Activated CD8-positive, alpha-beta T cell treated with anti-CD3 and anti-CD28 coated beads, Interleukin-2, amount 10 ng/mL, durations not matched to agents 7 days and 5 days (primary cell): Measurements from ENCODE around the gene PLS1. TPM values are rescaled to one million over a fixed set of nuclear protein-coding genes. Genes with fewer than 3 reads are reported as not detected.
"Not testable (repeated sequence)": the region's sequence is repeated elsewhere in the genome, so short reads cannot be mapped to it uniquely, and the experiment has no call there.

Experiments
- ATAC-seq: fragments of 150-1000 bp; cut with Tn5 transposase; one replicate; pipeline ENCODE4 v1.10.0; 2021; ENCODE audit warnings: moderate library complexity
- CTCF ChIA-PET: fragments of 350-600 bp; sonication (Branson Sonifier 250); formaldehyde crosslinking; loops from one replicate; lab custom pipeline; 2021; ENCODE audit warnings: antibody characterized with exemption; lab: Charles Lee
- POLR2A ChIA-PET: fragments of 350-600 bp; sonication (Branson Sonifier 250); formaldehyde crosslinking; loops from one replicate; lab custom pipeline; 2021; ENCODE audit warnings: antibody characterized with exemption; lab: Charles Lee
- DNase-seq: peaks from one replicate; pipeline ENCODE4 v3.0.0-alpha.2; 2020
- H3K27ac Mint-ChIP-seq: one replicate; pipeline ENCODE4 v1.8.0; 2021; ENCODE audit warnings: mild to moderate bottlenecking, mixed read lengths
- H3K27me3 Mint-ChIP-seq: one replicate; pipeline ENCODE4 v1.8.0; 2021; ENCODE audit warnings: low read depth, mixed read lengths
- H3K36me3 Mint-ChIP-seq: one replicate; pipeline ENCODE4 v1.8.0; 2021; ENCODE audit warnings: low read depth, mixed read lengths
- H3K4me1 Mint-ChIP-seq: one replicate; pipeline ENCODE4 v1.8.0; 2021; ENCODE audit warnings: low read depth, mixed read lengths
- H3K4me3 Mint-ChIP-seq: one replicate; pipeline ENCODE4 v1.8.0; 2021; ENCODE audit warnings: mild to moderate bottlenecking, mixed read lengths
- H3K9me3 Mint-ChIP-seq: one replicate; pipeline ENCODE4 v1.8.0; 2022; ENCODE audit warnings: mixed read lengths; ENCODE audit not compliant: insufficient read depth
- total RNA-seq, 2 experiments: library from RNA; stranded (reverse); gene quantifications; one replicate each; pipeline ENCODE4 v1.2.3, GENCODE V29; 2021

PLS1 gene, protein sequence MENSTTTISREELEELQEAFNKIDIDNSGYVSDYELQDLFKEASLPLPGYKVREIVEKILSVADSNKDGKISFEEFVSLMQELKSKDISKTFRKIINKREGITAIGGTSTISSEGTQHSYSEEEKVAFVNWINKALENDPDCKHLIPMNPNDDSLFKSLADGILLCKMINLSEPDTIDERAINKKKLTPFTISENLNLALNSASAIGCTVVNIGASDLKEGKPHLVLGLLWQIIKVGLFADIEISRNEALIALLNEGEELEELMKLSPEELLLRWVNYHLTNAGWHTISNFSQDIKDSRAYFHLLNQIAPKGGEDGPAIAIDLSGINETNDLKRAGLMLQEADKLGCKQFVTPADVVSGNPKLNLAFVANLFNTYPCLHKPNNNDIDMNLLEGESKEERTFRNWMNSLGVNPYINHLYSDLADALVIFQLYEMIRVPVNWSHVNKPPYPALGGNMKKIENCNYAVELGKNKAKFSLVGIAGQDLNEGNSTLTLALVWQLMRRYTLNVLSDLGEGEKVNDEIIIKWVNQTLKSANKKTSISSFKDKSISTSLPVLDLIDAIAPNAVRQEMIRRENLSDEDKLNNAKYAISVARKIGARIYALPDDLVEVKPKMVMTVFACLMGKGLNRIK
- total RNA-seq = 1 to 10 TPM; 2.3 to 3.2 TPM

DNA sequence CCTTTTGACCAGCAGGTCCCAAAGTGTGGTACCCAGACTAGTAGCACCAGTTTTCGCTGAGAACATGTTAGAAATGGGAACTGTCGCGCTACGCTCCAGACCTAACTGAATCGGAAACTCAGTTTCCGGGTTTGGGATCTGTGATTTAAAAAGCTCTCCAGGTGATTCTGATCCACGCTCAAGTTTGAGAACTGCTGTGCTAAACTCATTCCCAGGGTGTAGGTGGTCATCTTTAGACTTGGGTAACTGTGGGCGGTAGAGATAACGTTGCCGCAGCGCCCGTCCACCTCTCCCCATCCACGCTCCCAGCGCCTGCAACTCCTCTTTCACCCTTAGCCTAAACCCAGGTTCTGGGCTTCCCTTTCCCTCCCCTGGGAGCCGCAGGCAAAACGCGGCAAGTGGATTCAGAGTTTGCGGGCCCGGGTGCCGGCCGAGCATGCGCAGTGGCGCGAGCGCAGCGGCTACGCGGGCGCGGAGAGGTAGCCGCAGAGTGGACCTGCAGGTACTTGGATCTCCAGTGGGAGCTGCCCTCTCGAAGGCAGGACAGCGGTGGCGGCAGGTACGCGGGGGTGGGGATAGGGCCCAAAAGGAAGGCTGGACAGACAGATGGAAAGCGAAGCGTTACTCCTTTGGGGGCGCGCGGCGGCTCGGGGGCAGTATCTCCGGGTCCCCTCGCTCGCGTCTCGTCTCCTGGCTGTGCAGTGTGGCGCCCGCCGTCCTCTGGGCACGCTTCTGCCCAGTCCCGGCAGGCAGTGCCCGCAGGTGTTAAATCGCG lies at the start of gene PLS1:
TSS of gene PLS1 (plus strand) at position 443 of the 775 bp plus-strand sequence. CDS start 67,845 bp downstream, outside the sequence.
- Mint-ChIP-seq H3K9me3 (no peaks in the 10 kb centered on the region), H3K27me3 (peaks cover 7% of the 10 kb centered on the region), H3K36me3 (no peaks in the 10 kb centered on the region), H3K4me3 (peak within 1 kb of the TSS; percentile 92), H3K27ac (peak within 1 kb of the TSS; percentile 82), H3K4me1 (peaks cover 18% of the 10 kb centered on the region)
- POLR2A ChIA-PET = interaction anchor here (1.0 to 3.3 kb wide), 2 partner anchors 18 to 405 kb away, joined by 3 to 18 read pairs; partner anchors contain the start of genes ATR and U2SURP
- ATAC-seq = peak; percentile 95
- CTCF ChIA-PET = no interaction called here
- peak; percentile 83 for DNase-seq

DNA sequence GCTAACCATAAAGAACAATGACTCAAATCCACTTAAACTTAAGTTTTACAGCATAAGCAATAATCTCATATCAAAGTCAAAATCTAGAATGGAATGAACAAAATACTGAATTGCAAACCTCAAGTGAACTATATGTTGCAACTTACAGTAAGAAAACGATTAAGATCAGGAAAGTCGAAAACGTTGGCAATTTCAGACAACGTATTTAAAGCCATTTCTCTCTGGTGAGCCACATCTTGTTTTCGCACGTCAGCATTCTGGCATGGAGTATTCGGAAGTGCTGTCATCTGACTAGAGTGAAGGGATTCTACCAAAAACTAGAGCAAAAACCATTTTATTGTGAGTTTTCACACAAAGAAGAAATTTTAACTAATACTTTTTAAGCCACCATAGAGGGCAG lies 46.2 kb upstream of the PLS1 start:
- no peak for DNase-seq
- no peak overlapping the region for H3K27ac Mint-ChIP-seq
- POLR2A ChIA-PET = no interaction called here
- H3K36me3 Mint-ChIP-seq = peaks cover 45% of the 10 kb centered on the region
- no peaks in the 10 kb centered on the region for H3K9me3 Mint-ChIP-seq
- CTCF ChIA-PET = no interaction called here
- no peak for ATAC-seq
- no peak overlapping the region for H3K4me3 Mint-ChIP-seq
- no peaks in the 10 kb centered on the region for H3K4me1 Mint-ChIP-seq
- no peaks in the 10 kb centered on the region for H3K27me3 Mint-ChIP-seq

DNA sequence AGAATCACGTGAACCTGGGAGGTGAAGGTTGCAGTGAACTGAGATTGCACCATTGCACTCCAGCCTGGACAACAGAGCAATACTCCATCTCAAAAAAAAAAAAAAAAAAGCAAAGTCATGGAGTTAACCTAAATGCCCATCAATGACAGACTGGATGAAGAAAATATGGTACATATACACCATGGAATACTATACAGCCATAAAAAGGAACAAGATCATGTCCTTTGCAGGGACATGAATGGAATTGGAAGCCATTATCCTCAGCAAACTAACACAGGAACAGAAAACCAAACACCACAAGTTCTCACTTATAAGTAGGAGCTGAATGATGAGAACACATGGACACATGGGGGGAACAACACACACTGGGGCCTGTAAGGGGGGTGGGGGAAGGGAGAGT lies 43.6 kb upstream of the PLS1 start:
- POLR2A ChIA-PET = interaction anchor here (0.6 kb wide), 1 partner anchor 69 kb away, joined by 4 read pairs; no protein-coding TSS in a partner anchor
- CTCF ChIA-PET, H3K4me3 Mint-ChIP-seq, H3K27ac Mint-ChIP-seq, DNase-seq, H3K27me3 Mint-ChIP-seq, ATAC-seq, H3K4me1 Mint-ChIP-seq, H3K9me3 Mint-ChIP-seq: not testable (repeated sequence)
- peaks cover 59% of the 10 kb centered on the region for H3K36me3 Mint-ChIP-seq

DNA sequence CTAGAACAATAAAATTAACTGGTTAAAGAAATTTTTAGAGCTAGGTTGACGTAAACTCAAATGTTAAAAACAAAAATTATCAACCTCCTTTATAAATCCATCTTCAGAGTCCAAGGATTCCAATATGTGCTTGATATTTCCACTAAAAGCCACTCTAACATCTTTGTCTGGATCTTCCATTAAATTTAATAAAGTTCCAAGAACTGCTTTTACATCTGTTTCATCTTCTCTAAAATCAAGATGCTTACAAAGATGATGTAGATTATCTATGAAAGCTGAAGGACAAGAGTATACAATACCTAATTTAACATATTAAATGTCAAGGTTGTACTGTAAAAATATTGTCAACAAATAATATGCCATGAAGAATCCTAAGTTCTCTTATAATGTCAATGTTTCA lies 42.5 kb upstream of the PLS1 start:
- CTCF ChIA-PET = interaction anchor here (0.8 kb wide), 1 partner anchor 61 kb away, joined by 3 read pairs; no protein-coding TSS in a partner anchor
- Mint-ChIP-seq H3K9me3 (no peaks in the 10 kb centered on the region), H3K27ac (no peak overlapping the region), H3K4me3 (no peak overlapping the region), H3K4me1 (no peaks in the 10 kb centered on the region), H3K27me3 (no peaks in the 10 kb centered on the region), H3K36me3 (peaks cover 55% of the 10 kb centered on the region)
- POLR2A ChIA-PET = no interaction called here
- DNase-seq (no peak), ATAC-seq (no peak)

DNA sequence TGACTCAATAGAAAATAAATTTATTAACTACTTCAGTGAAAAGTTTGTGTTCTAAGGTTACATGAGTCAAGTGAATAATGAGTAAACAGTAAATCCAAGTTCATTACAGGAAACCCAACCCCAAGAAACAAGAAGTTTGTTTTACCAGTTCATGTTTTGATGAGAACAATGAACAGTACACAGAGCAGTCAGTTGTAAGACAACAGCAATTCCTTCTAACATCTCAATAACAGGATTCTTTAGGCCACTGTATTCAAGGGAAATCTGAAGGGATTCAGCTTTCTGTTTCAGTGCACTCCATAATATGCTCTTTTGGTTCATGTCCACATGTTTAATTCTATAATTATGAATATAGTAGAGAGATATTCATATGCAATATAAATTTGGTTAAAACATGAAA lies 36.1 kb upstream of the PLS1 start:
- H3K4me3 Mint-ChIP-seq = no peak overlapping the region
- peak overlapping the region; percentile 57 for H3K27ac Mint-ChIP-seq
- peaks cover 46% of the 10 kb centered on the region for H3K36me3 Mint-ChIP-seq
- H3K27me3 Mint-ChIP-seq = no peaks in the 10 kb centered on the region
- no peak for DNase-seq
- POLR2A ChIA-PET = no interaction called here
- ATAC-seq = no peak
- H3K9me3 Mint-ChIP-seq = no peaks in the 10 kb centered on the region
- CTCF ChIA-PET = no interaction called here
- H3K4me1 Mint-ChIP-seq = no peaks in the 10 kb centered on the region

DNA sequence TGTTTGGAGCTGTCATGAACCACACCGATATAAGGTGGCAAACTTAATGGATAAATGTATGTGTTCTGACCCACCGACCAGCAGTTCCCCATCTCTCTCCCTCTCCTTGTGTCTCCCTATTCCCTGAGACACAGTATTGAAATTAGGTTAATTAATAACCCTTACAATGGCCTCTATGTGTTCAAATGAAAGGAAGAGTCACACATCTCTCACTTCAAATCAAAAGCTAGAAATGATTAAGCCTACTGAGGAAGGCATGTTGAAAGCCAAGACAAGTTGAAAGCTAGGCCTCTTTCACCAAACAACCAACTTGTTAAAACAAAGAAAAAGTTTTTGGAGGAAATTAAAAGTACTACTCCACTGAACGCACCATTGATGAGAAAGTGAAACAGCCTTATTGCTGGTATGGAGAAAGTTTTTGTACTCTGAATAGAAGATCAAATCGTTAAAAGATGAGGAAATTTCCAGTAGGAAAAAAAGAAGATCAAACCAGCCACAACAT lies 32.6 kb upstream of the PLS1 start:
- peak overlapping the region; percentile 1 for H3K27ac Mint-ChIP-seq
- ATAC-seq (no peak), DNase-seq (no peak)
- H3K27me3 Mint-ChIP-seq = no peaks in the 10 kb centered on the region
- peaks cover 2% of the 10 kb centered on the region for H3K4me1 Mint-ChIP-seq
- POLR2A ChIA-PET = interaction anchor here (1.5 kb wide), 1 partner anchor 15 kb away, joined by 3 read pairs; the partner anchor contains the start of gene ATR
- no peak overlapping the region for H3K4me3 Mint-ChIP-seq
- H3K36me3 Mint-ChIP-seq = peaks cover 40% of the 10 kb centered on the region
- no peaks in the 10 kb centered on the region for H3K9me3 Mint-ChIP-seq
- CTCF ChIA-PET = interaction anchor here (1.5 kb wide), 1 partner anchor 23 kb away, joined by 3 read pairs; no protein-coding TSS in a partner anchor

DNA sequence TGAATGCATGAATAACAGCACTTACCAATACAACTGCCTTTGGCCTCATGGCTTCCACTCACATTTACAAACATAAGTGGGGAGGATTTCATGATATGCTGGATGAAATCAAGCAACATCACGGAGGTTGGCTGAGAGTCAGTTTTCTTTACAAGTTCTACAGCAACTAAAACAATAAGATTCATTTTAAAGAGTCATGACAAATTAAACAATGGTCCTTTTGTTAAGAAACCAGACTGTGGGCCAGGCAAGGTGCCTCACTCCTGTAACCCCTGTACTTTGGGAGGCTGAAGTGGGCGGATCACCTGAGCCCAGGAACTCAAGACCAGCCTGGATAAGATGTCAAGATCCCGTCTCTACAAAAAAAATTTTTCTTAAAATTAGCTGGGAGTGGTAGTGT lies 30.1 kb upstream of the PLS1 start:
- Mint-ChIP-seq H3K27me3 (no peaks in the 10 kb centered on the region), H3K4me1 (peaks cover 2% of the 10 kb centered on the region), H3K9me3 (no peaks in the 10 kb centered on the region), H3K4me3 (no peak overlapping the region), H3K36me3 (peaks cover 44% of the 10 kb centered on the region), H3K27ac (no peak overlapping the region)
- DNase-seq (no peak), ATAC-seq (no peak)
- ChIA-PET POLR2A (interaction anchor here (1.2 kb wide), 1 partner anchor 12 kb away, joined by 4 read pairs; the partner anchor contains the start of gene ATR), CTCF (no interaction called here)

DNA sequence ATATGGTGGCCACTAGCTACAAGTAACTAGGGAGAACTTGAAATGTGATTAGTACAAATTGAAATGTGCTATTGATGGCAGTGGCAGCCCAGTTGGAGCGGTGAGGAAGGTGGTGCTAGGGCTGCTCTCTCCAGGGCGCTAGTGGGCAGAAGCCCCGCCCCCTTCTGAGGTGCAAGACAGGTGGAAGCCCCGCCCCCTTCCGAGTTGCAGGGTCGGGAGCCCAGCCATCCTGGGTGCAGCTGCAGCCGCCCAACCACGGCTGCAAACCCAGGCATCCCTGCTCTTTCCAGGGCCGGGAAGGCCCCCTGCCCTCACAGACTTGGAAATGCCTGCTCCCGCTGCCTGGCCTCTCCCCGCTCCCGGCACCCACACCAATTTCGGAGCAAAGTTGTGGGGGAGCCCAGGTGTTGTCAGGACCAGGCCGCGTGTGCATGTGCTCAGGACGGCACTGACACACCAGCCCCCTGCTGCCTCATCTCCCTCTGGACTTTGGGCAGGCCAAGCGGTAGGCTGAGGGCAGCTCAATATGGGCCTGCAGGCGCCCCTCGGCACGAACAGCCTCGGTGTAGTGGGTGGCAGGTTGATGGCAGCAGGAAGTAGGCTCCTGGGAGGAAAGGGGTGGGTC lies 27.7 kb upstream of the PLS1 start:
- H3K4me3 Mint-ChIP-seq = no peak overlapping the region

DNA sequence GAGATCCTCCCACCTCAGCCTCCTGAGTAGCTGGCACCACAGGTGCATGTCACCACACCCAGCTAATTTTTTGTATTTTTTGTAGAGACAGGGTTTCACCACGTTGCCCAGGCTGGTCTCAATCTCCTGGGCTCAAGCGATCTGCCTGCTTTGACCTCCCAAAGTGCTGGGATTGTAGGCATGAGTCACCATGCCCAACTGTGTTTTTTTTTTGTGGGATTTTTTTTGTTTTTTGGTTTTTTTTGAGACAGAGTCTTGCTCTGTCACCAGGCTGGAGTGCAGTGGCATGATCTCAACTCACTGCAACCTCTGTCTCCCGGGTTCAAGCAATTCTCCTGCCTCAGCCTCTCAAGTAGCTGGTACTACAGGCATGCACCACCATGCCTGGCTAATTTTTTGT lies 26.8 kb upstream of the PLS1 start:
- H3K9me3 Mint-ChIP-seq, H3K4me1 Mint-ChIP-seq, H3K4me3 Mint-ChIP-seq, H3K27ac Mint-ChIP-seq, ATAC-seq, DNase-seq, H3K27me3 Mint-ChIP-seq: not testable (repeated sequence)
- peaks cover 29% of the 10 kb centered on the region for H3K36me3 Mint-ChIP-seq
- CTCF ChIA-PET = interaction anchor here (1.3 kb wide), 1 partner anchor 8 kb away, joined by 3 read pairs; no protein-coding TSS in a partner anchor
- POLR2A ChIA-PET = interaction anchor here (1.6 kb wide), 1 partner anchor 9 kb away, joined by 7 read pairs; the partner anchor contains the start of gene ATR

More for the DNA sequence above, 27.7 kb upstream of the PLS1 start:
- CTCF ChIA-PET = interaction anchor here (1.3 kb wide), 1 partner anchor 9 kb away, joined by 3 read pairs; no protein-coding TSS in a partner anchor
- Mint-ChIP-seq H3K27me3 (no peaks in the 10 kb centered on the region), H3K4me1 (peaks cover 2% of the 10 kb centered on the region), H3K9me3 (no peaks in the 10 kb centered on the region), H3K36me3 (peaks cover 33% of the 10 kb centered on the region), H3K27ac (no peak overlapping the region)
- ATAC-seq (no peak), DNase-seq (no peak)
- POLR2A ChIA-PET = interaction anchor here (1.6 kb wide), 1 partner anchor 10 kb away, joined by 7 read pairs; the partner anchor contains the start of gene ATR

DNA sequence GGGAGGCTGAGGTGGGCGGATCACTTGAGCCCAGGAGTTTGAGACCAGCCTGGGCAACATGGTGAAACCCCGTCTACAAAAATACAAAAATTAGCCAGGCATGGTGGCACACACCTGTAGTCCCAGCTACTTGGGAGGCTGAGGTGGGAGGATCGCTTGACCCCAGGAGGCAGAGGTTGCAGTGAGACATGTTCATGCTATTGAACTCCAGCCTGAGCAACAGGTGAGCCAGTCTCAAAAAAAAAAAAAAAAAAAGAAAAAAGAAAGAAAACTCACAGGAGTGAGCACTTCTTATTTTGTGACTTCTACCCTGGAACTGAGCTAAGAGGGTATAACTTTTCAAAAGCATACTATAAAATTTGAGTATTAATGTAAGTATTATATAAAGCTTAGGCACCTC lies 22.0 kb upstream of the PLS1 start:
- CTCF ChIA-PET, POLR2A ChIA-PET: not testable (repeated sequence)

DNA sequence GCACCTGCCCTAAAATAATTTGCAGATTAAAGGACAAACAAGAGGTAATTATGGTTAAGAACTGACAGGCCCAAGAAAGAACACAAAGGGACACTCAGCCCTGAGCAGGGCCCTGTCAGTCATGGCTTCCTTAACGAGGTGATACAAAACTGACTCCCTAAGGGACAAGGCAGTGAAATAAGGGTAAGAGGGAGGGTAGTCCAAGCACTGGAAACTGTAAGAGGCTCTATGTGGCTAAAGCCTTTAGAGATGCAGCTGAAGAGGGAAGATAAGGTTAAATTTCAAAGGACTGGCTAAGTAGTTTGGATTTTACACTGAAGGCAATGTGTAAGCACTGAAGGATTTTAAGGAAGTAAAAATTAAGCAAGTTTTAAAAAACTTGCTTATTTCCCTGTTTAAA lies 21.5 kb upstream of the PLS1 start:
- no peak overlapping the region for H3K4me3 Mint-ChIP-seq
- H3K9me3 Mint-ChIP-seq = no peaks in the 10 kb centered on the region
- peaks cover 30% of the 10 kb centered on the region for H3K36me3 Mint-ChIP-seq
- no peak for ATAC-seq
- ChIA-PET POLR2A (no interaction called here), CTCF (no interaction called here)
- DNase-seq = no peak
- peaks cover 32% of the 10 kb centered on the region for H3K4me1 Mint-ChIP-seq
- no peaks in the 10 kb centered on the region for H3K27me3 Mint-ChIP-seq
- H3K27ac Mint-ChIP-seq = peak overlapping the region; percentile 18

More for the DNA sequence above, 22.0 kb upstream of the PLS1 start:
- Mint-ChIP-seq H3K36me3 (peaks cover 30% of the 10 kb centered on the region), H3K4me1 (peaks cover 28% of the 10 kb centered on the region)
- ATAC-seq, H3K4me3 Mint-ChIP-seq, DNase-seq, H3K27me3 Mint-ChIP-seq, H3K9me3 Mint-ChIP-seq, H3K27ac Mint-ChIP-seq: not testable (repeated sequence)
